Measurements from ENCODE around the gene SLC4A5. TPM values are rescaled to one million over a fixed set of nuclear protein-coding genes. Genes with fewer than 3 reads are reported as not detected.
"Not testable (repeated sequence)": the region's sequence is repeated elsewhere in the genome, so short reads cannot be mapped to it uniquely, and the experiment has no call there.

The SLC4A5 gene
- total RNA-seq, 1 donor from 2014 or later: 4.7 TPM

DNA sequence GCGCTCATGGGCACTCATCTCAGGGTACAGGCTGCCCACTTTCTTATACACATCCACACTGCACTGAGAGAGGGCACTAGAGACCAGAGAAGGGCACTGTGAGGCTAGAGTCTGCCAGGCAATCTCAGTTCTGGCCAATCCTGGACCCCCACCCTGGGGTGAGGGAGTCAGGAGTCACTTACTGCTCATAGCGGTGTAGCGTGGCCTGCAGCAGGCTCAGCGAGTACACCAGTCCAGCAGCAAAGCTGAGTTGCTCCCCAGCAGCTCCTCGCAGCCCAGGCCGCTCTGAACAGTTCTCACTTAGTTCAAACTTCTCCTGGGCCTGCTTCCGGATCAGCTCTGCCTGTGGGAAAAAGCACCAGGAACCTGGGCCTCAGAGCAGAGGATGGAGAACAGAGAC is 24.6 kb upstream of the SLC4A5 start:
- no peak for DNase-seq (ENCODE audit: low spot score)

DNA sequence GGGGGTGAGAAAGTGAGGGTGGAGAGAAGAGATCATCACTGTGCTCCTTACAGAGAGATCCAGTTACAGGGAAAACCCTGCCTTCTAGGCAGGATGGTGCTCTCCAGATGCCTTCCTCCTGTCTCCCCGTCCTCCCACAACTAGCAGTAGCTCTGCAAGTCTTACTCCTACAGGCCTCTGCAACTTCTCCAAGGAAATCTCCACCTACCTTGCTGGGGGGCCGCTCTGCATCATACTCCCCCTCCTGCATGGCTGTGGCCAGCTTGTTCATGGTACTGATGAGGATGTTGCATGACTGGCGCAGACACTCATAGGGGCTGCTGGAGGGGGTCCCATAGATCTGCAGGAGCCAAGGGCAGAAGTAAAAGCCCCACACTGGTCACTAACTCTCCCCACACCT is 22.8 kb upstream of the SLC4A5 start:
- no peak for DNase-seq (ENCODE audit: low spot score)

DNA sequence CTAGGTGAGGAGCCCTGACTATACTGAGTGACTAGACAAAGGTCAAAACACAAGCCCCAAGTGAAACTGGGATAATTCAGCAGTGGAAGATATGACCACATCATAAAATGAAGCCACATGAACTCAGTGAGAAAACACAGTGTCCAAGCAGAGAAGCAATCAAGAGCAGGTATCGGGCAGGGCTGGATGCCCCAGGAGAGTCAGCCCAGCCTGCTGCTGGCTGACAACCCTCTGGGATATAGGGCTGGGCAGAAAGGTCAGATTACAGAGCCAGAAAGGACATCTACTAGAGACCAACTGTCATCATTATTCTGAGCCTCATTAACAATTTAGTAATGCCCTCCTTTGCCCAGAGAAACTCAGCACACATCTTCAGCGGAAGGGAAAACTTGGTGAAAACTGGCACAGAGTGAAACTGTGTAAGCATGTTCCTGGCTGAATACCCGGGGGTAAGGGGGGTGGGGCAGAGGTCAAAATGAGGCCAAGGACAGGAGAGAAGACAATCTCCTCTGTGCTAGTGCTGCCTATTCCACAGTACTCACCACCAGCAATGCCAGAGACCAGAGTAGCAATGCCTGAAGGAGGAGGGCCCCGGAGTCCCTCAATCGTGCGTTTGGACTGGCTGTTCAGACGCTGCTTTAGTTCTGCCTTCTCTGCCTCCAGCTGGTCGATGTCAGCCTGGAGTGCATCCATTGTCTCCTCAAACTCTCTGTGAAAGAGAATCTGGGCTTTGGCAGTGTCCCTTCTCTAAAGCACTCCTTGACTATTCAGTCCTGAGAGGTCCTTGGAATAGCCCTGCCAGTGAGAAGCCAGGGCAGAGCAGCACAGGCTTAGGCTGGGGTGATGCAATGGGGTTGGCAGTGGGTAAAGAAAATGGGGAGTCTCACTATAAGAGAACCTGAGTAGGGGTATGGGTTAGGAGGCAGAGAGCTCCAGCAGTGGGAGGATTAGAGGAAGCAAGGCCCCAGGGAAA is 21.6 kb upstream of the SLC4A5 start:
- DNase-seq (ENCODE audit: low spot score): no peak

DNA sequence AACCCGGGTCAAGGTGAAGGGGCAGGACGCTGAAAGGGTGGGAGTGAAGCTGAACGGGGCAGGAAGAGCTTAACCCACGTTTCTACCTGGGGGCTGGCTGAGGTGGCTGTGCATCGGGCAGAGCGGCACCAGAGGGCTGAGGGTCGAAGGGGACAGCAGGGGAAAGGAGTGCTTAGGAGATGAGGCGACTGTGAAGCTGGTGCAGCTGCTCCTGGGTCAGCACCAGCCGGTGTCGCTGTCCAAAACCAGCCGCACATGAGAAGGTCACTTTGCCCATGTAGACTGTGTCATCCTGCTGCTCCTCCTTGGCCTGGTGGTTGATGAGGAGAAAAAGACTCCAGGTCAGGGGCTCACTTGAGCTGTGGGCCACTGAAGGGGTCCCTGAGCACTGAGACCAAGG is 18.1 kb upstream of the SLC4A5 start:
- no peak for DNase-seq (ENCODE audit: low spot score)

DNA sequence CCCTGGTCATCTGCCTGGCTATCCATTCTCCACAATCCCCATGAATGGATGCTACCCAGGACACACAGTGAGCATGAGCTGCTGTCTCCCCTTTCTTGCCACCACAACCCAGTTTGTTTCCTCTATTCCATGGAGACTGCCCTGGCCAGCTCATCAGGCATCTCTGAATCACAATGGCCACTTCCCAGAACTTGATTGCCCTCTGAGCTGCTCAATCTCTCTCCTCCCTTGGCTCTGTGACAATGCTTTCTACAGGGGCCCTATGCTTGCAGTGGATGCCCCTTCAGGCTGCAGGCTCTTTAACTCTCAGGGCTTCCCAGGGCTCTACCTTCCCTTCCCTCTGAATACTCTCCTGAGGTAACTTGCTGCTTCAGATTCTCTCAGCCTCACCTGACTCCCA is 14.4 kb upstream of the SLC4A5 start:
- DNase-seq (ENCODE audit: low spot score): no peak

DNA sequence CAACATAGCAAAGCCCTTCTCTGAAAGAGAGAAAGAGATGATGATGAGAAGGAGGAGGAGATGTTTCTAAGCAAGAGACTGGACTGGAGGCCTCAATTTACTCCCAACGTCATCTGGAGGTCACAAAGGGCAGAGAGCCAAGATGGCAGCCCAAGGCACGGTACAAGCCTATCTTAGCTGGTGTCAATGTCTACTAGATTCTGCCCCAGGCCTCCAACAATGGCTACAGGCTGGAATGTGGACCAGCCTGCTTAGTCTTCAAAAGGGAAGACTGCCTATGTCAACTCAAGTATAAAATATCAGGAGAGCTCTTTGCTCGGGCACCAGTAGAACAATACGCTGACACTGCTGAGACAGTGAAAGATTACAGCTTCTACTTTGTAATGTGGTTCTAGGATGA is 6.7 kb upstream of the SLC4A5 start:
- DNase-seq (ENCODE audit: low spot score): no peak

DNA sequence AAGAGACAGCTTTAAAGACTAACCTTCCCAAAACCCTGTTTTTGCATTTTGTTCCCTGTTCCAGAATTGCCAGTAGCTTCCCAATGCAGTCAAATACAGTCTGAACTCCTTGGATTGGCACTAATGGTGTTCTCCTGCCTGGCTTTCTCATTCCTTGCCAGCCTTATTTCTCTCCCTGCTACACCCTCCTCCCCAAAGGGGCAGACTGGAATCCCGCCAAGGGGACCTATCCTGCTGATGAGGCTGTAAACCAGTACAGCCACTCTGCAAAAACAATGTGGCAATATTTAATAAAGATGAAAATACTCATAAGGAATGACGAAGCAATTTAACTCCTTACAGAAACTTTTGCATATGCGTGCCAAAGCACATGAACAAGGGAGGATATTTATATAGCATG is 4.5 kb upstream of the SLC4A5 start:
- no peak for DNase-seq (ENCODE audit: low spot score)

DNA sequence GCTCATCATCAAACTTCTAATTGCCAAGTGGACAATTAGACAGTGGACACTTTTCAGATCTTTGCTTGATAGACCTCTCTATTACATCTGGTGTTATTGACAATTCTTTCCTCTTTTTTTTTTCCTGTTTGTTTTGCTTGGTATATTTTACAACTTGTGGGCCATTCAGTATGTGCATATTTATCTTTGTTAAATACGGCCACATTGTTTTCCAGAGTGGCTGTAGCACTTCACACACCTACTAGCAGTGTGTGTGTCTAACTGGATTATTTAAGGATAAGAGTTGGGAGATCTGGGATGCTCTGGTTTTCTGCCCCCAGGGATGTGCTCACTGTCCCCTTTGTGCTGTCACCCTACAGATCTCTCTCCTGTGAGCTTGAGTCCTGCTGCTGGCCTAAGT is 4.1 kb upstream of the SLC4A5 start:
- DNase-seq (ENCODE audit: low spot score): no peak

DNA sequence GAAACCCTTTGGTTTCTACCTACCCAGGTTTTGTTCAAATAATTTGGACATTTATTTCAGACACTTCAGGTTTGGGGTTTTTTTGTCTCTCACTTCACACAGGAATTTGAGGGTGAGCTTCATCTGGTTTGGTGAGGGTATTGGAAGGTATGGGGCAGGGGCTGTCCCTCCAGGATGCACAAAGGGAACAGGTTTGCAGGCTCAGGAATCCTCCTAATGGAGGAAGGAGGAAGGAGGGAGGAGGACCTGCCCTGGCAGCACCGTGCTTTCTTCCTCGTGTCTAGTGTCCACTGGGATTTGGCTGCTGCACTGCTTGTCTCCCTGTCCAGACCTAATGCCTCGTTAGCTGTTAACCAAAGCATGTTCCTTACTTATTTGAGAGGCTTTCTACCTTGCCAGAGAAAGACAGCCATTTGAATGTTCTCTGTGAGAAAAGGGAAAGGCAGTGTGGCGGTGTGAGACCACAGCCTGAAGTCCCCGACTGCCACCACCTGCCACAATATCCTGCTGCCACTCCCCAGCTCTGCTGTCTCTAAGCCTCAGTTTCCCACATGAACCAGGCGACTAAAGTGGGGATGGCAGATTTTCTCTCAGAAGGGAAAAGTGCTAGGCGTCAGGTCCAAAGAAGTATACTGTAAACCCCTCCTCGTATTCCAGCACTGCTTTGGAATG is 2.2 kb upstream of the SLC4A5 start:
- DNase-seq (ENCODE audit: low spot score): no peak

DNA sequence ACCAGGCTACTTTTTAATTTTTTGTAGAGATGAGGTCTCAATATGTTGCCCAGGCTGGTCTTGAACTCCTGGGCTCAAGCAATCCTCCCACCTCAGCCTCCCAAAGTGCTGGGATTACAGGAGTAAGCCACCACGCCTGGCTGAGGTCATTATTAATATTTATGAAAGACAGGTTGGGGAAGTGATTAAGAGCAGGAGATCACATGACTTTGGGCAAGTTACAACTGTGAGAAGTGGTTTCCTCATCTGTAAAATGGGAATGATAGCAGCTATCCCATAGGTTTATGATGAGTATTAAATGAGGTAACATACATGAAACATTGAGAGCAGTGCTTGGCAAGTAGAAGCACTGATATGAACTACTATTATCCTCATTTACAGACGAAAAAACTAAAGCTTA is 7.0 kb downstream of the SLC4A5 start:
- DNase-seq (ENCODE audit: low spot score): not testable (repeated sequence)

DNA sequence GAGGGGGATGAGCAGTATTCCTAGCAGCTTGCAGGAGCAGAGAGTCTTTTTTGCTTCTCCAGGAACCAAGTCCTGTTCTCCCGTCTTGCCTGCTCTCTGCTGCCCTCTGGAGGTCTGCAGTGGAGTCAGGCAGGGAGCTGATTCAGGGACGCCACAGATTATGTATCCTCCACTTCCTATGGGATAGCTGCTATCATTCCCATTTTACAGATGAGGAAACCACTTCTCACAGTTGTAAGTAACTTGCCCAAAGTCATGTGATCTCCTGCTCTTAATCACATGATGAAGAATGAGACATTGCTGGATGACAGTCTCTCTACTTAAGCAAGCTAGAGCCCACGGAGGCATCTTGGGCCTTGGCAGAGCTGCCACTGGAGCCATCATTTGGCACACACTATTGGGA is 8.3 kb downstream of the SLC4A5 start:
- DNase-seq (ENCODE audit: low spot score): peak; percentile 70

DNA sequence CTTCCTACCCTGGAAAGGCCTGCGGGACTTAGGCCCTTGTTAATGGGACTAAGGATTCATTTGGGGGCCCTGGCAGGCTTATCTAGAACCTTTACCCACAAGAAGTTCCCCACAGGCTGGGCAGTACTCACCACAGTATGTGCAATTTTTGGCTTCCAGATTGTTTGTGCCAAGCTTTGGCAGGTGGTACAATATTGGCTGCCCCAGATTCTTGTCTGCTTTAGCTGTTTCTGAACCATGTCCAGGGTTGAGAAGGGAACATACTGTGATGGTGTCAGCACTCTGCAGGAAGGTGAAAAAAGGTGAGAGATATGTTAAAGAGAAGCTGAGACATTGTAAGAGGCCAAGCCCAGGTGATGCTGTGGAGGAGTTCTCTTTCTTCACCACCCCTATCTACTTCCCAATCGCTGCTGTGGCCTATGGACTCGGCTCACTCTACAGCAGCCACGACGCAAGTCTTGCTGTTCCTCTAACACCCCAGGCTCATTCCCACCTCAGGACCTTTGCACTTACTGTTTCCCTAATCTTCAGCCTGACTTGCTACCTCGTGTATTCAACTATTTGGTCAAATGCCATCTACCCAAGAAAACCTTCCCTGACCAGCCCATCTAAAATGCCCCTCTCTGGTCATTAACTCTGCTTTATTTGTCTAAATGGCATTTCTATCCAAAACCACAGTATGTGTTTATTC is 9.2 kb downstream of the SLC4A5 start:
- no peak for DNase-seq (ENCODE audit: low spot score)

DNA sequence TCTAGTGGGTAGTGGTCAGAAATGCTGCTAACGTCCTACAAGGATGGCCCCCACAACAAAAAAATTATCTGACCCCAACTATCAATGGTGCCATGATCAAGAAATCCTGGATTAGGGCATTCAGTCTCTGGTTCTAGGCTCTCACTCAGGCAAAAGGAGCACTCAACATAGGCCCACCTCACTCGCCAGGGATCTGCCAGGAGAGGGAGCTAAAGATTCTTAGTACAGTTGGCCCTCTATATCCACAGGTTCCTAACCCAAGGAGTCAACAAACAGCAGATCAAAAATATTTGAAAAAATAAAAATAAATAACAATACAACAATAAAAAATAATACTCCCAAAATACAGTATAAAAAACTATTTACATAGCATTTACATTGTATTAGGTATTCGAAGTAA is 10.0 kb downstream of the SLC4A5 start:
- no peak for DNase-seq (ENCODE audit: low spot score)

DNA sequence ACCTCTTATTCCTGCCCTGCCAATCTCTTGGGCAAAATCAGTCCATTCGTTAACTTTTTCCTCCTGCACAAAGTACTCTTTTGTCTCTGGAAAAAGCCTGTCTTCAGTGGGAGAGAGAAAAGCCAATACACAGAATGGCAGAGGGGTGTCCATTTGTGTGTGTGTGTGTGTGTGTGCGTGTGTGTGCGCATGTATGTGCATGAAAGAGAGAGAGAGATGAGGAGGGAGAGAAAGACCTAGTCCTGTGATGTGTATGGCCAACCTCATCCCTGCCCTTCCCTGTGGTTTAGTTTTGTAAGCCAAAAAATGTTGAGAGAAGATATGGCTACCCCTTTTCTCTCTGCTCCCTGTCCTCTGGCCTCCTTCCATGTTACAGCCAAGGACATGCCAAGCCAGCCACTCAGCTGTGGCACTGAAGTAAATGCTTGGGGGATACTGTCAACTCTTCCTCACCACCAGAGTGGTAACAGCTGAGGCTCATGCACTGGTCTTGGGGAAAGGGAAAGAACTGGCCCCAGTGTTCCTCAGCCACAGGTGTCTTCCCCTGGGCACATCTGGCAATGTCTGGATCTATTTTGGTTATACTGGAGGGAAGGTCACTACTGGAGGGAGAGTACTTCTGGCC is 10.6 kb downstream of the SLC4A5 start:
- DNase-seq (ENCODE audit: low spot score): no peak

DNA sequence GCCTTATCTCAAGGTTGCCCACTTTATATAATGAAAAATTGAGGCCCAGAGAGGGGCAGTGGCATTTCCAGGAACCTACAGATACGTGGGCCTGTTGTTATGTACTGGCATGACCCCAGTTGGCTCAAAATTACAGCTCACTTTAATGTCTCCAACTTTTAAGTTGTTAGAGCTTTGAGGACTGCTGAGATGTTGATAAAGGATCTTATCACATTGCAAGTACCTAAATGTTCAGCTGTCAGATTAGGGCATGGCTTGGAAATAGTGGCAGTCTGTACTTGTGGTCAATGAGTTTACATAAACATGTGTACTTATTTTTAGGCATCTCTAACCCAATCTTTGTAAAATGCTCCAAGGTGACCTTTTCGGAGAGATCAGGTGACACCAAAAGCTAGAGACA is 14.6 kb downstream of the SLC4A5 start:
- no peak for DNase-seq (ENCODE audit: low spot score)

DNA sequence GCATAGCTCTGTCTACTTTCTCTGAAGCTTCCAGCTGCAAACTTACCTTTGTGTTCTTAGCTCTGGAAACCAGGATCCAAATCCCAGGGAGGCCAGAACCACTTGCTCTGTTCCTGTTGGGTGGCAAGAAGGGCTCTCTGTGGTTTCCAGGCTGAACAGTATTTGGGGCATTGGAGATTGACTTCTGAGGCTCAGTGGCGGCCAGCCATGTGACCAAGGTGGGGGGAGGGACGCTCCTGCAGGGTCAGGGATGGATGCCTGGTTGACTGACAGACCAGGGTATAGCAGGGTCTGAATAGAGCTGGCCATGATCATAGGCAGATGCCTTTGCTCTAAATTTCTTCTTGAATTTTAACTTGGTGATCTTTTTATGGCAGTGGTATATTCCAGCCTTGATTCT is 15.1 kb downstream of the SLC4A5 start:
- no peak for DNase-seq (ENCODE audit: low spot score)

DNA sequence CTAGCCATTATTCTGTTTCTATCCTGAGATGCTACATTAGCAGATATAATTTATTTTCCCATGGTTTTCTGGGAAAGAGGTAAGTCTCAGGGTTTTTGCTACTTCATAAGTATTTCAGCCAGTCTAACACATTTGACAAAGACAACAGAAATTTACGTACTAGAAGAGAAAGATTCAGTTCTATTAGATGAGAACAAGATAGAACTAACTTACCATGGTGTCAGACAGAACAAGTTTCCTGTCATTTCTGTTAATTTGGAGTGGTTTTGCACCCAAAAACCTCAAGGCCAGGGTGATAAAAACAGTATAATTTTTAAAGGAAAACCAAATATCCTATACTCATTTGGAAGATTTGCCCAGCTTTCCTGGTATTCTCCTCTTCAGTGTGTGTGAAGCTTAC is 15.6 kb downstream of the SLC4A5 start:
- no peak for DNase-seq (ENCODE audit: low spot score)

DNA sequence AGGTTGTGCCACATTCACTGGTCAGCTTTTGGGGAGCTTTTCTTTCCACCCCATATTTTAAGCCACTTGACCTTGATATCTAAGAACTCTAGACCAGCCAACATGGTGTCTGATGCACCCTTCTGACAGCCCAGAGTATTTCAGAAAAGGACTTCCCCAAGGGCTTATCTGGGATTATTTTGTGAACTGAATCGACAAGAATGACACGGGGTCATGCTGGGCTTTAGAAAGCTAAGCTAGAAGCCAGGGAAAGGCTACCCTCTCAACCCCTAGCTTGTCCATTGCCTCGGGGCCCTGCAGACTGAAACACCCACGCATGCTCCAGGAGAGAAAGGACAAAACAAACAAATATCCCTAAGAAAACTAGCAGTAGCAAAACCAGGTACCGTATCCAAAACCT is 16.0 kb downstream of the SLC4A5 start:
- no peak for DNase-seq (ENCODE audit: low spot score)

DNA sequence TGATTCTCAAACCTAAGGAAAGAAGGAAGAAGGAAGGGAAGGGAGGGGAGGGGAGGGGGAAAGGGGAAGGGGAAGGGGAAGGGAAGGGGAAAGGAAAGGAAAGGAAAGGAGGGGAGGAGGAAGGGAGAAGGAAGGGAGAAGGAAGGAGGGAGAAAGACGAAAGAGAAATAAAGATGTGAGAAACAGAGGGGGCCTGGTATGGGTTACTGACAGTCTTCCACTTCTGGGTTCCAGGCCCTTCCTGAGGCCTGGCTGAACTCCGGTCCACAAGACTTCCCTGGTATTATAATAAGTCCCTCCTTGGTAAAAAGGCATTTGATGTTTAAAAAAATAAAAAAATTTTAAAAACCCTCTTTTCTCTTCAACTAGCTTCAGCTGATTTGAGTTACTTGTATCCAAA is 17.4 kb downstream of the SLC4A5 start:
- no peak for DNase-seq (ENCODE audit: low spot score)

DNA sequence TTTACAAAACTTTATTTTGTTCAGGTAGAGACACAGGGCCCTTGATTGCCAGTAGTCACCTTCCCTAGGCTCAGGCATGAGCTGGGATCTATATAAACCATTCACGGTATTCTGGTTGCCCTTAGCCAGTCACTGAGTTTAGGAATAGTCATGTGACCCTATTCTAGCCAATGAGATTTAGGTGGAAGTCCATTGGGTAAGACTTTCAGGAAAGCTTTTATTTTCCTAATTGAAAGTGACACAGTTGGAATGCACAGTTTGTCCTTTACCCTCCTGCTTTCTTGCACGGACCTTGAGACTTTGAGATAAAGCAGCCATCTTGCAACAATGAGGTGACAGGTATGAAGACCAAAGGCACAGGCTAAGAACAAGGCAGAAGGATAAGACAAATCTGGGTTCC is 21.5 kb downstream of the SLC4A5 start:
- DNase-seq (ENCODE audit: low spot score): no peak

DNA sequence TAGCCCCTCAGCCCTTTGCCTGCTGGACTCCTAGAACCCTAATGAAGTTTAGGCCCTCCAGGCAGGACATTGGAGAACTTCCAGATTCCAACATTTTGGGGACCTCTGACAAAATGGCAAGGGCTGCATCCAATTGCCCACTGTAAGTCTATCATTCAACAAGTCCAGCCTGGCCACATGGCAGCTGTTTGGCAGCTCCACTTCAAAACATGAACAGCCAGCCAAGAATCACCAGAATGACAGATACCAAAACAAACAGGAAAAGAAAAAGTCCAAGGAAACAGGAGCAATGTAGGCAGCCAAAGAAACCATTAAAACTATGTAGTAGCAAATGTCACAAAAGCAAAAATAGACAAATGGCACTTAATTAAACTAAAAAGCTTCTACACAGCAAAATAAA is 25.5 kb downstream of the SLC4A5 start:
- no peak for DNase-seq (ENCODE audit: low spot score)

DNA sequence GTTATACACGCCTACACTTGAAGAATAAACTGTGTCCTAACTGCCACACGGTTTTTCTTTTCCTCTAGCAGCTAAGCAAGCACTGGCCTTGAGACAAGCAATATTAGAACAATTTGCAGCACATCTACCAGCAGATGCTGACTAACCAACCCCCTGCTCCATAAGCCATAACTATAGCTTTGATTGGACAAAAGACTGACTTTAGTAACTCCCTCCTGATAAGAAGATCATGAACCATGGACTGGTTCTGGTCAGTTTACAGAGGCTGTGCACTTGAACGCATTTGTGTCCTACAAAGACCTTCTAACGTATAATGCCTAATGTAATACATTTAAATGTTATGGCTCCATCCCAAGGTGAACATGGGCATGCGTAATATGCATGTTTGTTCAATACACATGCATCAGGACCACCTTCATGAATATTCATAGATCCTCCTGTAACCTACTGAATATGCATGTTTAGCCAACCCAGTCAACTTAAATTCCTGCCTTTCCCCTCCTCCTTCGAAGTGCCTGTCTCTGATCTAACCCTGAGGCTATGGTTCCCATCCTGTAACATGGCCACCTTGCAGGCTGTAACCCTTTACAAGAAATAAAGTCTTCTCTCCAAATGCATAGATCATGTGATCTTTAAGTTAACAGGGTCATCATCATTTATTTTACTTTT is 26.5 kb downstream of the SLC4A5 start:
- no peak for DNase-seq (ENCODE audit: low spot score)
